H9 (cell line): ENCODE measurements around the gene MIB2. TPM values are rescaled to one million over a fixed set of nuclear protein-coding genes. Genes with fewer than 3 reads are reported as not detected.
"Not testable (repeated sequence)": the region's sequence is repeated elsewhere in the genome, so short reads cannot be mapped to it uniquely, and the experiment has no call there.

ENCODE experiments used
- DNase-seq: peaks from one replicate; pipeline ENCODE4 v3.0.0-alpha.2; 2017
- H2AFZ ChIP-seq: one replicate; pipeline ENCODE4 v1.6.1; 2013; ENCODE audit warnings: mild to moderate bottlenecking, low read length, control low read depth, moderate library complexity
- H2AK5ac ChIP-seq: 2 replicates; pipeline ENCODE4 v1.6.1; 2013; ENCODE audit warnings: low read length, control low read depth, mixed read lengths; ENCODE audit not compliant: insufficient read length
- H2BK120ac ChIP-seq: one replicate; pipeline ENCODE4 v1.6.1; 2013; ENCODE audit warnings: low read depth, mild to moderate bottlenecking, low read length, control low read depth, inconsistent platforms; ENCODE audit not compliant: poor library complexity, severe bottlenecking
- H2BK12ac ChIP-seq: 2 replicates; pipeline ENCODE4 v1.6.1; 2013; ENCODE audit warnings: low read length, control low read depth, mixed read lengths, low read depth; ENCODE audit not compliant: insufficient read length
- H2BK15ac ChIP-seq: 2 replicates; pipeline ENCODE4 v1.6.1; 2013; ENCODE audit warnings: low read depth, low read length, control low read depth
- H2BK20ac ChIP-seq: one replicate; pipeline ENCODE4 v1.6.1; 2013; ENCODE audit warnings: low read depth, mild to moderate bottlenecking, low read length, control low read depth, inconsistent platforms; ENCODE audit not compliant: poor library complexity, severe bottlenecking
- H2BK5ac ChIP-seq: 2 replicates; pipeline ENCODE4 v1.6.1; 2013; ENCODE audit warnings: low read length, control low read depth, mixed read lengths; ENCODE audit not compliant: insufficient read length
- H3K14ac ChIP-seq: 2 replicates; pipeline ENCODE4 v1.6.1; 2013; ENCODE audit warnings: low read length, control low read depth; ENCODE audit not compliant: insufficient read depth
- H3K18ac ChIP-seq: 2 replicates; pipeline ENCODE4 v1.6.1; 2013; ENCODE audit warnings: low read depth, mild to moderate bottlenecking, mixed read lengths, low read length, control low read depth; ENCODE audit not compliant: insufficient read length
- H3K23ac ChIP-seq: 2 replicates; pipeline ENCODE4 v1.6.1; 2013; ENCODE audit warnings: low read length, control low read depth, mixed read lengths, low read depth; ENCODE audit not compliant: insufficient read length
- H3K23me2 ChIP-seq: 2 replicates; pipeline ENCODE4 v1.6.1; 2013; ENCODE audit warnings: low read depth, mild to moderate bottlenecking, mixed read lengths, low read length, control low read depth; ENCODE audit not compliant: insufficient read length, poor library complexity, severe bottlenecking
- H3K27ac ChIP-seq: 2 replicates; pipeline ENCODE4 v1.5.1; 2013; ENCODE audit warnings: low read length, control low read depth, mixed read lengths, low read depth; ENCODE audit not compliant: insufficient read length
- H3K27me3 ChIP-seq: 2 replicates; pipeline ENCODE4 v1.6.1; 2013; ENCODE audit warnings: low read length, control low read depth, inconsistent platforms; ENCODE audit not compliant: insufficient read depth
- H3K4ac ChIP-seq: 2 replicates; pipeline ENCODE4 v1.6.1; 2013; ENCODE audit warnings: low read depth, mild to moderate bottlenecking, control low read depth, inconsistent platforms, low read length, moderate library complexity
- H3K4me1 ChIP-seq: 2 replicates; pipeline ENCODE4 v1.6.1; 2013; ENCODE audit warnings: low read length, control low read depth, inconsistent platforms; ENCODE audit not compliant: insufficient read depth
- H3K4me2 ChIP-seq: 2 replicates; pipeline ENCODE4 v1.6.1; 2013; ENCODE audit warnings: low read length, control low read depth, mixed read lengths; ENCODE audit not compliant: insufficient read length, insufficient read depth
- H3K56ac ChIP-seq: 2 replicates; pipeline ENCODE4 v1.6.1; 2013; ENCODE audit warnings: low read depth, mild to moderate bottlenecking, mixed read lengths, low read length, control low read depth; ENCODE audit not compliant: insufficient read length
- H3K79me1 ChIP-seq: 2 replicates; pipeline ENCODE4 v1.6.1; 2013; ENCODE audit warnings: low read depth, mild to moderate bottlenecking, moderate library complexity, low read length, control low read depth, inconsistent platforms; ENCODE audit not compliant: insufficient read depth, poor library complexity, severe bottlenecking
- H3K79me2 ChIP-seq: 2 replicates; pipeline ENCODE4 v1.6.1; 2013; ENCODE audit warnings: low read length, control low read depth, inconsistent platforms; ENCODE audit not compliant: insufficient read depth
- H3K9ac ChIP-seq: 2 replicates; pipeline ENCODE4 v1.6.1; 2013; ENCODE audit warnings: low read length, control low read depth, mixed read lengths; ENCODE audit not compliant: insufficient read length; ENCODE audit errors: extremely low read depth
- H3K9me3 ChIP-seq: one replicate; pipeline ENCODE4 v1.6.1; 2013; ENCODE audit warnings: low read depth, low read length, inconsistent platforms; ENCODE audit not compliant: control insufficient read depth
- H3T11ph ChIP-seq: one replicate; pipeline ENCODE4 v1.6.1; 2013; ENCODE audit warnings: mild to moderate bottlenecking, low read length, control low read depth, inconsistent platforms
- H4K20me1 ChIP-seq: one replicate; pipeline ENCODE4 v1.6.1; 2013; ENCODE audit not compliant: control insufficient read depth, insufficient read length, insufficient read depth
- H4K5ac ChIP-seq: 2 replicates; pipeline ENCODE4 v1.6.1; 2013; ENCODE audit warnings: low read depth, mild to moderate bottlenecking, mixed read lengths, low read length, control low read depth; ENCODE audit not compliant: insufficient read length
- H4K8ac ChIP-seq: replicated peaks from 2 replicates; pipeline ENCODE4 v1.6.1; 2013; ENCODE audit warnings: low read length, control low read depth, mixed read lengths, low read depth; ENCODE audit not compliant: insufficient read length
- H4K91ac ChIP-seq: 2 replicates; pipeline ENCODE4 v1.6.1; 2013; ENCODE audit warnings: low read depth, mild to moderate bottlenecking, moderate library complexity, mixed read lengths, low read length, control low read depth; ENCODE audit not compliant: insufficient read length
- H3K27ac Mint-ChIP-seq, 3 experiments: 2 replicates in 2 of 3; 3 replicates in 1 of 3; pipeline ENCODE4 v1.8.0; 2020 to 2021; ENCODE audit warnings: mixed read lengths in 3 of 3, mild to moderate bottlenecking in 1 of 3, moderate library complexity in 1 of 3
- H3K27me3 Mint-ChIP-seq: 2 replicates; pipeline ENCODE4 v1.8.0; 2021; ENCODE audit warnings: low read depth, mild to moderate bottlenecking, moderate library complexity, mixed read lengths
- H3K36me3 Mint-ChIP-seq, 3 experiments: 2 replicates in 2 of 3; 3 replicates in 1 of 3; pipeline ENCODE4 v1.8.0; 2020 to 2021; ENCODE audit warnings: low read depth in 3 of 3, mixed read lengths in 3 of 3; ENCODE audit not compliant: insufficient read depth in 1 of 3
- H3K4me1 Mint-ChIP-seq, 2 experiments: 2 replicates each; pipeline ENCODE4 v1.8.0; 2020; ENCODE audit warnings: mixed read lengths in 2 of 2
- H3K4me3 Mint-ChIP-seq, 2 experiments: 2 replicates in 1 of 2; 3 replicates in 1 of 2; pipeline ENCODE4 v1.8.0; 2020 to 2021; ENCODE audit warnings: mild to moderate bottlenecking in 2 of 2, mixed read lengths in 2 of 2, moderate library complexity in 1 of 2
- H3K9me3 Mint-ChIP-seq, 2 experiments: 2 replicates in 1 of 2; 3 replicates in 1 of 2; pipeline ENCODE4 v1.8.0; 2020; ENCODE audit warnings: mild to moderate bottlenecking in 2 of 2, mixed read lengths in 2 of 2, moderate library complexity in 1 of 2
- WGBS: extraction: QIAGEN DNeasy Blood & Tissue Kit; methylation state at CpG from one replicate; pipeline ENCODE4 v1.1.7; 2013; ENCODE audit warnings: missing lambda C conversion rate, low lambda C conversion rate, mixed read lengths; ENCODE audit not compliant: insufficient read length; ENCODE audit errors: extremely low coverage; 5-methylcytosine and 5-hydroxymethylcytosine counted together
- total RNA-seq: library from RNA; stranded (reverse); gene quantifications from 2 replicates; pipeline ENCODE4 v1.2.1, GENCODE V29; 2021

Gene MIB2
- total RNA-seq, 1 experiment from 2014 or later, result 77.8 TPM

DNA sequence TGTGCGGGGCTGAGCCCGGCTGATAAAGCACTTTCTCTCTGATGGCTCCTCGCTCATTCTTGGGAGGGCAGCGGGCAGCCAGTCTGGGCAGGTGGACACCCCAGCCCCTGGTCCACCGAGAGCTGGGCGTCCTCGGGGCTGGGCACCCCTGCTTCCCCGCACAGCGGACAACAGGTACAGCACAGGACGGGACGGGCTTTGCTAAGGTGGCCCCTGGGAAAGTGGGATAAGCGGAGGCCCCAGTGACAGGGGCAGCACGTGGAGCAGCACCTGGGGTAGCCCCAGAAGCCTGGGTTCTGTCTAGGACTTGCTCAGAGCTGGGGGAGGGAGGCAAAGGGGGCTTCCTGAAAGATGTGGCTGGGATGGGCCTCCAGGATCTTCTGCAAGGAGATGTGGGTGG lies 19.3 kb downstream of the MIB2 start:
- peak; percentile 28 for DNase-seq
- not testable (repeated sequence) for H3K9me3 Mint-ChIP-seq, H3K4ac ChIP-seq

DNA sequence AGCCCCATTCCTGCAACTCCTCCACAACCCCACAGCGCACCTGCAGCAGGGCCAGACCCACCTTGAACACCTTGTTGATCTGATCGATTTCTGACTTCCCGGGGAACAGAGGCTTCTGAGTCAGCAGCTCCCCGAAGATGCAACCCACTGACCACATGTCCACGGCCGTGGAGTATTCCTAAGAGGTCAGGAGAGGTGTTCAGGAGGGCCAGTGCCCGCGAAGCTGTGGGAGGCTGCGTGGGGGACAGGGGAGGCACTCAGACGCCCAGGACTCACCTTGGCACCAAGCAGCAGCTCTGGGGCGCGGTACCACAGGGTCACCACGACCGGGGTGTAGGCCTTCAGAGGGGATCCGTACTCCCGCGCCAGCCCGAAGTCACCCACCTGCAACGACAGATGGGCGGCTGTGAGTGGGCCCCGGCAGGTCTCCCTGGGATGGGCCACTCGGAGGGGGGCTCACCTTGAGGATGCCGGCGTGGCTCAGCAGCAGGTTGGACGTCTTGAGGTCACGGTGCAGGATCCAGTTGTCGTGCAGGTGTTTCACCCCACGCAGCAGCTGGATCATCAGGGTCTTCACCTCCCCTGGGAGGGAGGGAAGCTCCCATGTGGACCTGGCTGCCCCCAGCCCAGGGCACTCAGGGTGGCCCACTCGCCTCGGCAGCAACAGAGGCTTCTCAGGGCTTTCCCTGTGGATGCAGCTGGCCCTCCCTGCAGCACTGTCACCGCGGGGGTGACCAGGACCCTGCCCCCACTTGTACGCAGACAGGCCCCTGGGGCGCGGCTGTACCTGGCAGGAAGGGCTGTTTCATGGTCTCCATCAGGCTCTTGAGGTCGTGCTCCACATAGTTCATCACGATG lies 21.6 kb downstream of the MIB2 start:
- not testable (repeated sequence) for H2BK20ac ChIP-seq, H3K9ac ChIP-seq, H3K4me1 Mint-ChIP-seq, H3T11ph ChIP-seq, H2BK120ac ChIP-seq, H4K8ac ChIP-seq, H4K91ac ChIP-seq, H2BK15ac ChIP-seq, DNase-seq, H4K20me1 ChIP-seq, H3K9me3 ChIP-seq, H4K5ac ChIP-seq, H3K14ac ChIP-seq, H3K27me3 ChIP-seq, H3K27ac Mint-ChIP-seq, H2AK5ac ChIP-seq, H3K4ac ChIP-seq, H3K18ac ChIP-seq, H3K56ac ChIP-seq, H3K27ac ChIP-seq, H3K79me2 ChIP-seq, H3K9me3 Mint-ChIP-seq, H3K4me1 ChIP-seq, H3K23me2 ChIP-seq, H3K4me3 Mint-ChIP-seq, H3K27me3 Mint-ChIP-seq, H2AFZ ChIP-seq, H2BK12ac ChIP-seq, H2BK5ac ChIP-seq, H3K23ac ChIP-seq, H3K4me2 ChIP-seq, H3K79me1 ChIP-seq
- peaks cover 4 to 10% (median 9%) of the 10 kb centered on the region in 3 experiments; a peak in 5 of 7 replicates for H3K36me3 Mint-ChIP-seq
- no CpG with 5 or more reads among the region's 37 CpGs for WGBS

More for the DNA sequence above, 19.3 kb downstream of the MIB2 start:
- H3K4me2 ChIP-seq, H3K79me2 ChIP-seq, H4K20me1 ChIP-seq, H2BK20ac ChIP-seq, H2BK12ac ChIP-seq, H3K14ac ChIP-seq, H3K23ac ChIP-seq, H3K9ac ChIP-seq, H2BK15ac ChIP-seq, H4K8ac ChIP-seq, H3K27me3 ChIP-seq, H3K56ac ChIP-seq, H2AFZ ChIP-seq, H3K79me1 ChIP-seq, H3K4me1 ChIP-seq, H3K18ac ChIP-seq, H3K23me2 ChIP-seq, H3K4me1 Mint-ChIP-seq, H4K5ac ChIP-seq, H4K91ac ChIP-seq, H2BK5ac ChIP-seq, H3K9me3 ChIP-seq, H3K4me3 Mint-ChIP-seq, H3K27ac Mint-ChIP-seq, H2BK120ac ChIP-seq, H2AK5ac ChIP-seq, H3T11ph ChIP-seq, H3K27ac ChIP-seq, H3K36me3 Mint-ChIP-seq: not testable (repeated sequence)
- WGBS, result no CpG with 5 or more reads among the region's 13 CpGs
- H3K27me3 Mint-ChIP-seq, result peaks cover 12% of the 10 kb centered on the region
